GM12873 (cell line): ENCODE results near the gene TEFM.

Experiments used
- TF ChIP-seq, protein P1 (sequence below): IDR thresholded peaks from 2 replicates; pipeline ENCODE4 v1.5.1; 2012; ENCODE audit warnings: low read depth, mild to moderate bottlenecking, moderate library complexity, low read length, control low read depth; ENCODE audit not compliant: insufficient read depth; ENCODE audit errors: missing control alignments

The TEFM gene

DNA sequence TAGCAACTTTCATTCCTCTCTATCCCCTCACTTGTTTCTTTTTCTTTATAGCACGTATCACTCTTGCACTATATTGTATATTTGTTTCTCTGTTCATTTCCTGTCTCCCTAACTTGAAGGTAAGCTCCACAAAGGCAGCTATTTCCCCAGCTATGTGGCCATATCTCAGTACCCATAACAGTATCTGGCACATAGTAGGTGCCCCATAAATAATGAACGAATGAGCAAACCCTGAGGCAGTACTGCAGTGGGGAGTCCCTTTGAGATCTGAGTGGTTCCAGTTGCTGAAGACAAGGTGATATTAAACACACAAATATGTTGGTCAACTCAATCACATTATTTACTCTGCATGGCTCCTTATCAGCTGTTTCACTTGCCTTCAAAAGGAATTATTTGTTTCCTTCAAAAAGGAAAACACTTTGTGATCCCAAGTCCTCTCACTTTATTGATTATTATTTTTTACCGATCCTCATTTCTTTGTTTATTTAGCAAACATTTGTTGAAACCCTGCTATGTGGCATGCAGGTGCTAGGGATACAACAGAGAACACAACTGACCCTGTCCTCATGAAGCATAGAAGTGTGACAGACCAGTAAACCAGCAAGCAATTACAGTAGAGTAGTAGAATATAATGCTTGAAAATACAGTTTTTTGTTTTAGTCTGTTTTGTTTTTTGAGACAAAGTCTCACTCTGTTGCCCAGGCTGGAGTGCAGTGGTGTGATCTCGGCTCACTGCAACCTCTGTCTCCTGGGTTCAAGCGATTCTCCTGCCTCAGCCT, 10.0 kb upstream of the TEFM start:
- TF ChIP-seq, protein P1, sequence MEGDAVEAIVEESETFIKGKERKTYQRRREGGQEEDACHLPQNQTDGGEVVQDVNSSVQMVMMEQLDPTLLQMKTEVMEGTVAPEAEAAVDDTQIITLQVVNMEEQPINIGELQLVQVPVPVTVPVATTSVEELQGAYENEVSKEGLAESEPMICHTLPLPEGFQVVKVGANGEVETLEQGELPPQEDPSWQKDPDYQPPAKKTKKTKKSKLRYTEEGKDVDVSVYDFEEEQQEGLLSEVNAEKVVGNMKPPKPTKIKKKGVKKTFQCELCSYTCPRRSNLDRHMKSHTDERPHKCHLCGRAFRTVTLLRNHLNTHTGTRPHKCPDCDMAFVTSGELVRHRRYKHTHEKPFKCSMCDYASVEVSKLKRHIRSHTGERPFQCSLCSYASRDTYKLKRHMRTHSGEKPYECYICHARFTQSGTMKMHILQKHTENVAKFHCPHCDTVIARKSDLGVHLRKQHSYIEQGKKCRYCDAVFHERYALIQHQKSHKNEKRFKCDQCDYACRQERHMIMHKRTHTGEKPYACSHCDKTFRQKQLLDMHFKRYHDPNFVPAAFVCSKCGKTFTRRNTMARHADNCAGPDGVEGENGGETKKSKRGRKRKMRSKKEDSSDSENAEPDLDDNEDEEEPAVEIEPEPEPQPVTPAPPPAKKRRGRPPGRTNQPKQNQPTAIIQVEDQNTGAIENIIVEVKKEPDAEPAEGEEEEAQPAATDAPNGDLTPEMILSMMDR: no peak

DNA sequence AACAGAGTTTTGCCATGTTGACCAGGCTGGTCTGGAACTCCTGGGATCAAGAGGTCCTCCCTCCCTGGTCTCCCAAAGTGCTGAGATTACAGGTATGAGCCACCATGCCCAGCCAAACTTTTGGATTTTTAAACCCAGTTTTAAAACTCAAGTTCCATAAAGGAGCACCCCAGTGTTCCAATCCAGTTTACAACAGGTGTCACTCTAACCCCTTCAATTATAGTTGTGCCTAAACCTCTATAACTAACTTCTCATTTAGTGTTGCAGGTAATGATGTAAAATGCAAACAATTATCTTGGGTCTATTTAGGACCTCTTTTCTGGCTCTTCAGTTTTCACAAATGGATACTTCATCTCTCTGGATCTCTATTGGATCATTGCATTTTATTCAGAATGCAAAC, 7.9 kb upstream of the TEFM start:
- TF ChIP-seq, protein P1: no peak

DNA sequence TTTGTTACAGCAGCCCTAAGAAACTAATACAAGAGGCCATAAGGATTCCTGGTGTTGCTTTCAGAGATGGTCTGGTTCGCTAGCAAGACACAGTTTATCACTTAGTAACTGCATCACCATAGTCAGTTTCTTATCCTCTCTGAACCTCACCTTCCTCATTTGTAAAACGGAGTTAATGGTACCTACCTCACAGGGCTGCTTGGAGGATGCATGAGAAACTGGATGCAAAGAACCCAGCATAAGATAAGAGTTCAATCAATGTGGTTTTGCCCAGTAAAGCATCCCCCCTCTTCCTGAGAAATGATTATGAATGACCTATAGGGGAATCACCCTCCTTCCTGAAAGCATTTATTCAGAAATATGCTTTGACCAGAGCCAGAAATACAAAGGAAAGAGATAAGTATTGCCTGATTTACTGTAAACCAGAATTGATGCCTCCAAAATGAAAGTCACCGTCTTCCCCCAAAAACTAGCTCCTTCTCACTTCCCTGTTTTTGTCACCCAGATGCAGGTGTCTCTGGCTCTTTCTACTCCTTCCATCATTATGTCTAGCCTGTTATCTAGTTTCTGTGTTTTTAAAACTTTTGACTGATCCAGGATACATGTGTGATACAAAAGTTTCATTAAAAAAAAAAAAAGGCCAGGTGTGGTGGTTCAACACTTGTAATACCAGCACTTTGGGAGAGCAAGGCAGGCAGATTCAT, 2.8 kb upstream of the TEFM start:
- TF ChIP-seq, protein P1: no peak

DNA sequence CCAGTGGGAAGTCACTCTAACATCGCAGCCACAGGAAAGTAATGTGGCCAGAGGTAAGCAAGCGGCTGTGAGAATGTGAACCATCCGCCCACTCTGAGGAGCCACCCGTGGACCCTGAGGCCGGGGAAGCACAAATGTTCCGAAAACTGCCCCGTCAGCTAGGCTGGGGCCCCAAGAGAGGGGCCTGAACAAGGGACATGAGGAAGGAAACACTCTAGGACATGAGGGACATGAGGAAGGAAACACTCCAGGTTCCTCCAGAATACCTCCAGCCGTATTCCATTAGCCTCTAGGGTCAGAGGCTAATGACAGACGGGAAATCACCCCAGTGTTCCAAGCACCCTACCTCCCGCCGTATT, 317 bp downstream of the TEFM start:
- TF ChIP-seq, protein P1: no peak

DNA sequence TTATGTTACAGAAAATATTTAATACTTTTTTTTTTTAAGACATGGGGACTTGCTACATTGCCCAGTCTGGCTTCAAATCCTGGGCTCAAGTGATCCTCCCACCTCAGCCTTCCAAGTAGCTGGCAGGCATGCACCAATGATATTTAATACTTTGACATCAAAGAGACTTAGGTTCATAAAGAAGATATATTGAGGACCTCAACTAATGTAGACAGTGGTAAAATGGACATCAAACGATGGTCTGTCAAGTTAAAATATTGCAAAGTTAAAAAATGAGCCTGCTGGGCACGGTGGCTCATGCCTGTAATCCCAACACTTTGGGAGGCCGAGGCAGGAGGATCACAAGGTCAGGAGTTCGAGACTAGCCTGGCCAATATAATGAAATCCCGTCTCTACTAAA, 8.7 kb downstream of the TEFM start:
- TF ChIP-seq, protein P1: no peak

DNA sequence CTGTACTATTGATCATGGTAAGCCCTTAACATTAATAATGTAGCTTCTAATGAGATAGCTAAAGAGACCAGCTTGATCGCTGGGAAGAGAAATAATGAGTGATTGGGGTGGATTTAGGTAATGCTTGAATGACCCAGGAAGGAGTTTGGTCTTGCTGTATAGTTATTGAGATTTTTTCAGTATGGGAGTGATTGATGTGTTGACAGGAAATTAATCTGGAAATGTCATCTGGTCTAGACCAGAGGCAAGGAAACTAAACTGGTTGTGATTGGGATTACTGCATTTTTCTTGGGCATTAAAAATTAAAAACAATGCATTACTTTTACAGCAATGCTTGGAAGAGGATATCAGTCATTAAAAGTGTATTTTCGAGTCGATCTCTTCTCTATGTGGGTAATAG, 11.8 kb downstream of the TEFM start:
- TF ChIP-seq, protein P1: no peak

DNA sequence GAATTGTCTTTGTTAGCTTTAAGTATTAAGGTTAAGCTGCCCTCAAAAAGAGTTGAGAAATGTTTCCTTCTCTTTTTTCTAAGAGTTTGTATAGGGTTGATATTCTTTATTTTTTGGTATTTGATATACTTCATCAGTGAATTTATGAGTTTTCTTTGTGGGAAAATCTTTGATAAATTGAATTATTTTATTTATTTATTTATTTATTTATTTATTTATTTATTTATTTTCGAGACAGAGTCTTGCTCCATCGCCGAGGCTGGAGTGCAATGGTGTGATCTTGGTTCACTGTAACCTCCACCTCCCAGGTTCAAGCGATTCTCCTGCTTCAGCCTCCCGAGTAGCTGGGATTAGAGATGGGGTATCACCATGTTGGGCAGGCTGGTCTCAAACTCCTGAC, 19.9 kb downstream of the TEFM start:
- TF ChIP-seq, protein P1: no peak
